Sigmoid colon (tissue), 7 donors: ENCODE measurements around the gene NTMT1. TPM values are rescaled to one million over a fixed set of nuclear protein-coding genes. Genes with fewer than 3 reads are reported as not detected.

Source experiments
- DNase-seq: peaks from one replicate; pipeline ENCODE4 v3.0.0-alpha.2; 2019
- H3K27ac ChIP-seq, 4 donors: fragments of 200-600 bp; sonication (generic); one replicate each; pipeline ENCODE4 v1.5.1; 2016 to 2019; ENCODE audit warnings: mild to moderate bottlenecking in 1 of 4
- H3K27me3 ChIP-seq, 3 donors: fragments of 200-600 bp; sonication (generic); one replicate each; pipeline ENCODE4 v1.5.1; 2019; ENCODE audit warnings: mild to moderate bottlenecking in 1 of 3
- H3K36me3 ChIP-seq, 4 donors: fragments of 200-600 bp; sonication (generic); one replicate each; pipeline ENCODE4 v1.5.1; 2016 to 2019
- H3K4me1 ChIP-seq, 4 donors: fragments of 200-600 bp; sonication (generic); one replicate each; pipeline ENCODE4 v1.5.1; 2017 to 2019
- H3K4me3 ChIP-seq, 4 donors: fragments of 200-600 bp; sonication (generic); one replicate each; pipeline ENCODE4 v1.5.1; 2017 to 2019; ENCODE audit warnings: mild to moderate bottlenecking in 2 of 4, moderate library complexity in 1 of 4
- H3K9me3 ChIP-seq, 4 donors: fragments of 200-600 bp in 3 of 4; sonication (generic) in 3 of 4; one replicate each; pipeline versions ENCODE4 v1.5.1 to v1.6.1; 2013 to 2019
- EP300 ChIP-seq, 4 donors: sonication (generic); formaldehyde crosslinking; IDR thresholded peaks; one replicate each; pipeline ENCODE4 v1.6.1; 2017; ENCODE audit warnings: antibody characterized with exemption in 4 of 4
- POLR2A ChIP-seq, 2 donors: fragments of 450-650 bp; IDR thresholded peaks; one replicate each; pipeline ENCODE4 v1.6.1; 2016; ENCODE audit warnings: antibody characterized with exemption in 2 of 2, mild to moderate bottlenecking in 2 of 2, moderate library complexity in 2 of 2
- POLR2AphosphoS5 ChIP-seq, 4 donors: sonication (generic); formaldehyde crosslinking; IDR thresholded peaks; one replicate each; pipeline ENCODE4 v1.6.1; 2017; ENCODE audit warnings: antibody characterized with exemption in 4 of 4
- WGBS, 2 donors: extraction: QIAGEN DNeasy Blood & Tissue Kit; methylation state at CpG; one replicate each; pipeline ENCODE4 v1.1.7; 2013; 5-methylcytosine and 5-hydroxymethylcytosine counted together
- intact Hi-C: fragments of 100-400 bp; cut with DNase I; formaldehyde crosslinking; loops from one replicate; pipeline ENCODE4 v1.15.1; 2023
- polyA plus RNA-seq, 3 donors: library from polyadenylated mRNA; stranded (reverse); fragments of 200-250 nt; gene quantifications; one replicate each; pipeline ENCODE4 v1.2.3, GENCODE V29; 2013
- total RNA-seq, 4 donors: library from RNA; depleted of rRNA; stranded (reverse); fragments of >200 nt; gene quantifications; one replicate each; pipeline ENCODE4 v1.1.0, GENCODE V29; 2016
- TF ChIP-seq, protein P1 (sequence below), 4 experiments: fragments of 450-650 bp in 3 of 4; fragments of 200-600 bp in 1 of 4; IDR thresholded peaks; one replicate each; pipeline ENCODE4 v1.5.1; 2016 to 2019; ENCODE audit warnings: antibody characterized with exemption in 4 of 4, mild to moderate bottlenecking in 3 of 4, moderate library complexity in 2 of 4
- donor health status: healthy with polysubstance abuse.
- donor health status: Bipolar disorder and iron deficiency.
- donor health status: healthy.

The NTMT1 gene
- total and polyA plus RNA-seq, 7 donors: 5.8 to 49.3 (median 22.5) TPM

DNA sequence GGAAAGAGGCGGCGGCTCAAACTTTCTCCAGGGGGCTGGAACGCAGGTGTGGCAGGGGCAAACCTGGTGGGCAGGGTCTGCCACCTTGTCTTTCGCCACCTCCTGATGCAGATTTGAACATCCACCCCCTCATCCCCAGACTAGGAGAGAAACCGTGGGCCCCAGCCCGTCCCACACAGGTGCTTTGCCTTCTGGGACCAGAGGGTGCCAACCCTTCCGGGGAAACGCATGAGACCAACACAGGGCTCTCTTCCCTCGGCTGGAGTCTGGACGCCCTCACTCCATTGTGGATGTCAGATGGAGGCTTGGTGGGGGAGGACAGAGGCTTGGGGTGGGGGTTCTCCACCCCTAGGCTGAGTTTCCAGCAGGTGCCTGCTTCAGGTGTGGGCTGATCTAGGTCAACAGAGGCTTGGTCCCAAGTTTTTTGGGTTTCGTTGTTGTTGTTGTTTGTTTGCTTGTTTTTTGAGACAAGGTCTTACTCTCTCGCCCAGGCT, 14.6 kb upstream of the NTMT1 start:
- Histone ChIP-seq H3K9me3 (no peaks in the 10 kb centered on the region), H3K4me1 (peaks cover 0 to 48% (median 35%) of the 10 kb centered on the region in 4 donors), H3K27me3 (no peaks in the 10 kb centered on the region), H3K36me3 (no peaks in the 10 kb centered on the region), H3K4me3 (peak overlapping the region in 3 of 4 donors; percentile 66 to 75 (median 71)), H3K27ac (peak overlapping the region; percentile 88 to 92 (median 90))
- WGBS, 2 donors: 27 to 37% methylated on average over 12 of the region's 12 CpGs
- TF ChIP-seq, protein P1, sequence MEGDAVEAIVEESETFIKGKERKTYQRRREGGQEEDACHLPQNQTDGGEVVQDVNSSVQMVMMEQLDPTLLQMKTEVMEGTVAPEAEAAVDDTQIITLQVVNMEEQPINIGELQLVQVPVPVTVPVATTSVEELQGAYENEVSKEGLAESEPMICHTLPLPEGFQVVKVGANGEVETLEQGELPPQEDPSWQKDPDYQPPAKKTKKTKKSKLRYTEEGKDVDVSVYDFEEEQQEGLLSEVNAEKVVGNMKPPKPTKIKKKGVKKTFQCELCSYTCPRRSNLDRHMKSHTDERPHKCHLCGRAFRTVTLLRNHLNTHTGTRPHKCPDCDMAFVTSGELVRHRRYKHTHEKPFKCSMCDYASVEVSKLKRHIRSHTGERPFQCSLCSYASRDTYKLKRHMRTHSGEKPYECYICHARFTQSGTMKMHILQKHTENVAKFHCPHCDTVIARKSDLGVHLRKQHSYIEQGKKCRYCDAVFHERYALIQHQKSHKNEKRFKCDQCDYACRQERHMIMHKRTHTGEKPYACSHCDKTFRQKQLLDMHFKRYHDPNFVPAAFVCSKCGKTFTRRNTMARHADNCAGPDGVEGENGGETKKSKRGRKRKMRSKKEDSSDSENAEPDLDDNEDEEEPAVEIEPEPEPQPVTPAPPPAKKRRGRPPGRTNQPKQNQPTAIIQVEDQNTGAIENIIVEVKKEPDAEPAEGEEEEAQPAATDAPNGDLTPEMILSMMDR (IDR thresholded peaks at IDR 0.05): no peak
- TF ChIP-seq POLR2AphosphoS5 (IDR thresholded peaks at IDR 0.05): no peak
- no peak for TF ChIP-seq EP300 (IDR thresholded peaks at IDR 0.05)
- no peak for TF ChIP-seq POLR2A (IDR thresholded peaks at IDR 0.05)
- no peak for DNase-seq
- intact Hi-C loops: loop anchor here (1.0 to 5.0 kb wide), 4 partner anchors 111 to 472 kb away; no protein-coding TSS in a partner anchor

DNA sequence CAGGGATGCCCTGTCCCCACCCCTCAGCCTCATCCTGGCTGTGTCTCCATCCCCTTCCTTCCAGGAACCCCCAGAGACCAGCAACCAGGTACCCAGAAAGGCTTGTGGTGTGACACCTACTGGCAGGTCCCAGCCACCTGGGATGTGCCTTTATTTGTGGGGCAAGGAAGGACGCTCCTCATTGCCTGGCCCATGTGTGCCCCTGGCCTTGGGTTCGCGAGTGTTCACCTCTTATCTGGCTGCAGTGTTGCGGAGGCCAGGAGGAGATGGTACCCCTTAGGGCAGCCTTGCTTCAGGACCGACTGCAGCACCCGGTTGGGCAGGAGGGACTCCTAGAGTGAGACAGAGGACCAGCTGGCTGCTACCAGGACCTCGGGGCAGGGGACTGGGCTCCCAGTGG, 13.8 kb upstream of the NTMT1 start:
- intact Hi-C loops: loop anchor here (5.0 kb wide), 2 partner anchors 200 to 290 kb away; no protein-coding TSS in a partner anchor
- TF ChIP-seq POLR2A (IDR thresholded peaks at IDR 0.05) (no peak), EP300 (IDR thresholded peaks at IDR 0.05) (no peak), POLR2AphosphoS5 (IDR thresholded peaks at IDR 0.05) (no peak)
- TF ChIP-seq, protein P1 (IDR thresholded peaks at IDR 0.05): no peak
- H3K36me3 ChIP-seq: no peaks in the 10 kb centered on the region
- no peak overlapping the region for H3K27ac ChIP-seq
- DNase-seq: no peak
- no peaks in the 10 kb centered on the region for H3K9me3 ChIP-seq
- peaks cover 0 to 42% (median 36%) of the 10 kb centered on the region in 4 donors for H3K4me1 ChIP-seq
- 74 to 84% methylated on average over 7 of the region's 7 CpGs for WGBS, 2 donors
- no peaks in the 10 kb centered on the region for H3K27me3 ChIP-seq
- no peak overlapping the region for H3K4me3 ChIP-seq

DNA sequence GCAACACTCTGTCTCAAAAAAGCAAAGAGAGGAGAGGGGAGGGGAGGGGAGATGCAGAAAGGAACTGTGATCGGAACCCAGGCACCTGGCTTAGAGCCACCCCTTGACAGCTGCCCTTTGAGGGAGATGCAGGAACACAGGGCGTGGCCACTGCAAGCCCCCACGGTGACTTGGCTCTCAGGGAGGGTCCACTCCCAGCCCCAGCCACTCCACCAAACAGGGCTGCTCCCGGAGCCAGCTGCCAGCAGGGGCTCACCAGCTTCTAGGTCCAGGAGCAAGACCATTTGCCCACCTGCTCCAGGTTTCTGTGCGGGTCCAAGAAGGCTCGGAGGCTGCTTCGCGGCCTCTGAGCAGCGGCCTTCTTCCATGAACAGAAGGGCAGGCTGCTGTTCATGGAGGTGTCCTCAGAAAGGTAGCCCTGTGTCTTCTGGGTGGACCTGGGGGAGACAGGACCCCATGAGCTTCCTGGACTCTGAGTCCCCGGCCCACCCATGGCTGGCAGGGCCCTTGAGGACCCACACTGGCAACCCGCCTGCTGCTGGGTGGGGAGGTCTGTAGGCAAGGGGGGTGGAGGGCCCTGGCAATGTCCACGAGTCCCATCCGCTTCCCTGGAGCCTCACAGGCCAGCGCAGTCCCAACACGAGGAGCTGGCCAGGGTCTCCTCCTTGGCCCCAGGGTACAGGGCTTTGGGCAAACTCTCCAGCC, 13.0 kb upstream of the NTMT1 start:
- peak overlapping the region; percentile 18 to 61 (median 48) for H3K27ac ChIP-seq
- intact Hi-C loops: loop anchor here (5.0 kb wide), 2 partner anchors 201 to 291 kb away; no protein-coding TSS in a partner anchor
- H3K4me1 ChIP-seq: peaks cover 0 to 35% (median 32%) of the 10 kb centered on the region in 4 donors

DNA sequence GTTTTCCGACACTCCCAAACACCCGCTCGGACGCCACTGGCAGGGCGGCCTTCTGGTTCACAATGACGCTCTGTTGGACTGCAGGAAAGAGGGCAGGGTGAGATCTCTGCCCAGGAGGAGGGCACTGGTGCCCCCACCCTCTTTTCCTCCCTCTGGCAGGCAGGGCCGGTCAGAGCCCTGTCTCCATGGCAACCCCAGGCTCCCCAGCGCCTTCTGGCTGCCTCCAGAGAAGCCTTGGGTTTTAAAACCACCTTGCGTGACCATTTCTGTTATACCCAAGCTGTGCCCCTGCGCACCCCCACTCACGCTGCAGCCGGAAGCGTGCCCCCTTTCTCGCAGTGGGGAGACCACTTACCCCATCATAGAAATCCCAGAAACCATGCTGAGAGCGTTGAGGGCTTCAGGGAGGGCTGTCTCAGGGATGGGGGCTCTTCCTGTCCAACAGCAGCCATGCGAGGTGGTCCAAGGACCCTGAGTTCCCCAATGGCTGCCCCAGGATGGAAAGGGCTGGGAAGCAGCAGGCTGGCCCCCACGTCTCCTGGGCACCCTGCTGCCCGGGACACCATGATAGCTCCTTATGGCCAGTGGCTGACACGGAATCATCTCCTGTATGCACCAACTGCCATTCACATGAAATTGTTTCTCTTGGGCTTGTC, 12.3 kb upstream of the NTMT1 start:
- DNase-seq: peak; percentile 78
- Histone ChIP-seq H3K4me3 (no peak overlapping the region), H3K4me1 (peaks cover 0 to 28% (median 26%) of the 10 kb centered on the region in 4 donors), H3K27me3 (no peaks in the 10 kb centered on the region), H3K9me3 (no peaks in the 10 kb centered on the region), H3K27ac (peak overlapping the region in 3 of 4 donors; percentile 21 to 61 (median 61)), H3K36me3 (no peaks in the 10 kb centered on the region)
- intact Hi-C loops: loop anchor here (5.0 kb wide), 2 partner anchors 201 to 291 kb away; no protein-coding TSS in a partner anchor
- TF ChIP-seq POLR2A (IDR thresholded peaks at IDR 0.05): no peak
- peak; percentile 36 to 73 (median 68) for TF ChIP-seq POLR2AphosphoS5 (IDR thresholded peaks at IDR 0.05)
- TF ChIP-seq, protein P1 (IDR thresholded peaks at IDR 0.05): no peak
- TF ChIP-seq EP300 (IDR thresholded peaks at IDR 0.05): no peak
- WGBS, 2 donors: 78 to 82% methylated on average over 19 of the region's 19 CpGs

More for the DNA sequence above, 13.0 kb upstream of the NTMT1 start:
- TF ChIP-seq, protein P1 (IDR thresholded peaks at IDR 0.05): no peak
- no peak for TF ChIP-seq POLR2AphosphoS5 (IDR thresholded peaks at IDR 0.05)
- no peaks in the 10 kb centered on the region for H3K9me3 ChIP-seq
- WGBS, 2 donors: 81 to 86% methylated on average over 15 of the region's 15 CpGs
- H3K4me3 ChIP-seq: no peak overlapping the region
- no peaks in the 10 kb centered on the region for H3K27me3 ChIP-seq
- DNase-seq: peak; percentile 74
- no peaks in the 10 kb centered on the region for H3K36me3 ChIP-seq
